H1 (cell line): Measurements from ENCODE around the gene SLC30A7. TPM values are rescaled to one million over a fixed set of nuclear protein-coding genes. Genes with fewer than 3 reads are reported as not detected.

Experiments
- ASH2L ChIP-seq: fragments of 200-600, 300-600 bp; sonication (generic); IDR thresholded peaks from one replicate; pipeline ENCODE4 v1.7.1; 2017; ENCODE audit warnings: low read length
- FOSL1 ChIP-seq: IDR thresholded peaks from 2 replicates; pipeline ENCODE4 v1.6.1; 2011; ENCODE audit warnings: mild to moderate bottlenecking, low read depth, low read length, moderate library complexity; ENCODE audit not compliant: insufficient read depth
- GABPA ChIP-seq: IDR thresholded peaks from 2 replicates; pipeline ENCODE4 v1.6.1; 2011; ENCODE audit warnings: mild to moderate bottlenecking, low read length, moderate library complexity, borderline replicate concordance; ENCODE audit not compliant: insufficient read depth
- JUND ChIP-seq: IDR thresholded peaks from 2 replicates; pipeline ENCODE4 v1.6.1; 2011; ENCODE audit warnings: mild to moderate bottlenecking, improper control_type of control experiment, low read length
- TCF12 ChIP-seq: IDR thresholded peaks from 2 replicates; pipeline ENCODE4 v1.6.1; 2011; ENCODE audit warnings: low read depth, mild to moderate bottlenecking, low read length
- polyA plus RNA-seq, 7 experiments: library from polyadenylated mRNA; depleted of rRNA in 3 of 7; stranded (reverse) in 5 of 7; unstranded in 2 of 7; fragments of >200 nt in 5 of 7; fragments of 200-250 nt in 2 of 7; gene quantifications; 1 replicate in 5 of 7; 2 replicates in 1 of 7; 4 replicates in 1 of 7; pipeline versions ENCODE4 v1.2.1 to v1.2.3, GENCODE V29; 2011 to 2013; ENCODE audit warnings: missing spikeins in 2 of 7, mixed read lengths in 2 of 7
- total RNA-seq: library from RNA; stranded (reverse); fragmentation: NEBNext Ultra II Directional; extraction: Animal tissue kit (Norgen Biotek cat#: 25700); gene quantifications from 2 replicates; pipeline ENCODE4 v1.2.1, GENCODE V29; 2021

The SLC30A7 gene
- total and polyA plus RNA-seq, 2 of the 8 experiments (the other 6 are each of a cell fraction or from before 2014, with no cell fraction given): 5.5 to 22.1 TPM

DNA sequence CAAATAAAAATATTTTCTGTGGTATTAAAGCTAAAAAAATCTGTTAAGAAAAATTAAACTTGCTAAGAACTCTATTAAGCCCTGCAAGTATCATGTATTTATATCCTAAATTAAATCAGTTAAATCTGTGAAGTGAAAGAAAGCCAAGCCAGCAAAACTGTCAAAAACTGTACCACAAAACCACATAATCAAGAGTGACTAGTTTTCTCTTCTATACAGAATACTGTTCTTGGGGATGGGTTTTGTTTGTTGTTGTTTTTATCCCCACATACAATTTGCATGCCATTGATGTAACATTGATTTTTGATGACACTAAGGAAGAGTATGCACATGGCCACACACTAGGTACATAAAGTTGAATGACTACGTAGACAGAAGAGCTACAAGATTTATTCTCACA lies 109.3 kb downstream of the SLC30A7 start (continued):
- TF ChIP-seq GABPA (no peak), ASH2L (no peak), TCF12 (no peak), FOSL1 (no peak), JUND (no peak)
- TF ChIP-seq, all 59 proteins: peak for 0
